Pancreas (tissue), 10 donors: ENCODE measurements around the gene GNAL. TPM values are rescaled to one million over a fixed set of nuclear protein-coding genes. Genes with fewer than 3 reads are reported as not detected.
"Not testable (repeated sequence)": the region's sequence is repeated elsewhere in the genome, so short reads cannot be mapped to it uniquely, and the experiment has no call there.

Experiments
- ATAC-seq, 4 donors: fragments of 200-7000 bp; cut with Tn5 transposase; one replicate each; pipeline versions ENCODE4 v1.8.0 to v1.9.1; 2020; ENCODE audit warnings: mild to moderate bottlenecking in 4 of 4, moderate library complexity in 4 of 4
- DNase-seq, 6 donors: peaks; one replicate each; pipeline ENCODE4 v3.0.0-alpha.2; 2020
- FAIRE-seq: peaks from 2 replicates; lab custom pipeline; 2012; peaks lifted over from hg19 to GRCh38; lab: Jason Lieb, UNC
- H3K27ac ChIP-seq, 4 donors: fragments of 200-600 bp; sonication (generic); 1 replicate in 3 of 4; 2 replicates in 1 of 4; pipeline versions ENCODE4 v1.5.0 to v1.8.0; 2020
- H3K27me3 ChIP-seq, 4 donors: fragments of 200-600 bp; one replicate each; pipeline ENCODE4 v1.8.0; 2021
- H3K36me3 ChIP-seq, 3 donors: fragments of 200-600 bp; sonication (generic) in 1 of 3; one replicate each; pipeline versions ENCODE4 v1.5.0 to v1.8.0; 2020 to 2021
- H3K4me1 ChIP-seq, 3 donors: fragments of 200-600 bp; one replicate each; pipeline ENCODE4 v1.8.0; 2021
- H3K4me3 ChIP-seq, 4 donors: fragments of 200-600 bp; sonication (generic) in 2 of 4; one replicate each; pipeline versions ENCODE4 v1.5.0 to v1.8.0; 2020 to 2021
- H3K9me3 ChIP-seq, 4 donors: fragments of 200-600 bp; one replicate each; pipeline ENCODE4 v1.8.0; 2021
- CTCF ChIP-seq, 4 donors: fragments of 200-600 bp; sonication (generic) in 3 of 4; IDR thresholded peaks; one replicate each; pipeline versions ENCODE4 v1.5.0 to v1.8.0; 2021; ENCODE audit warnings: antibody characterized with exemption in 4 of 4
- WGBS, 2 donors: extraction: QIAGEN DNeasy Blood & Tissue Kit; methylation state at CpG; one replicate each; pipeline ENCODE4 v1.1.7; 2013; 5-methylcytosine and 5-hydroxymethylcytosine counted together
- intact Hi-C, 3 donors: fragments of 100-400 bp; cut with DNase I; formaldehyde crosslinking; loops; one replicate each; pipeline versions ENCODE4 v1.11.1 to v1.14.2; 2022
- polyA plus RNA-seq, 2 donors: library from polyadenylated mRNA; stranded (reverse); fragments of 200-250 nt; gene quantifications; one replicate each; pipeline ENCODE4 v1.2.3, GENCODE V29; 2013
- total RNA-seq, 6 donors: library from RNA; stranded (reverse); fragmentation: NEBNext Ultra II Directional in 4 of 6; extraction: Animal tissue kit (Norgen Biotek cat#: 25700) in 4 of 6; gene quantifications; one replicate each; pipeline versions ENCODE4 v1.2.1 to v1.2.4, GENCODE V29; 2021 to 2023
- donor health status: healthy with polysubstance abuse.
- donor health status: DM: no; HTN: no; CAD: no; lungs with moderate emphysema.
- donor health status: DM: no; HTN: no; CAD: no.
- donor health status: control.
- donor health status: control.
- donor health status: Bipolar disorder and iron deficiency.
- donor health status: DM: yes; HTN: yes; CAD: no.
- donor health status: DM: no; HTN: no; CAD: no.
- donor health status: DM: no; HTN: no; CAD: no.
- donor health status: DM: yes; HTN: yes; CAD: no.

The GNAL gene
- total and polyA plus RNA-seq, 8 donors, result 0.22 to 2.2 (median 0.71) TPM

DNA sequence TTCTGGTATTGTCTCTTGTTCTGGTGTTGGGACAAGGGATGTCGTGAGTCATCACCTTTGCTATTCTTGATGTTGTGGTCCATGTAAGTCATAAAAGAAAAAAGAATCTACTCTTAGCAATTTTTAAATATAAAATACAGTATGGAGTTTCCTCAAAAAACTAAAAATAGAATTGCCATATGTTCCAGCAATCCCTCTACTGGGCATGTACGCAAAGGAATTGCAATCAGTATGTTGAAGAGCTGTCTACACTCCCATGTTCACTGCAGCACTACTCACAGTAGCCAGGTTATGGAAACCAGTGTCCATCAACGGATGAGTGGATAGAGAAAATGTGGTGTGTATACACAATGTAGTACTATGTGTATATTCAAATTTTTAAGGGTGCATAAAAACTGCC lies 10.9 kb upstream of the GNAL start:
- FAIRE-seq (no peak), DNase-seq (no peak), ATAC-seq (no peak)
- no peak for TF ChIP-seq CTCF (IDR thresholded peaks at IDR 0.05)
- Histone ChIP-seq H3K36me3 (no peaks in the 10 kb centered on the region), H3K4me3 (no peak overlapping the region), H3K4me1 (no peaks in the 10 kb centered on the region), H3K27ac (no peak overlapping the region), H3K9me3 (no peaks in the 10 kb centered on the region), H3K27me3 (no peaks in the 10 kb centered on the region)
- WGBS, 2 donors, result 58 to 67% methylated on average over 3 of the region's 3 CpGs
- intact Hi-C loops, result no loop called here

- peak; percentile 15 to 77 (median 28) for DNase-seq
- FAIRE-seq, result no peak
- no peak overlapping the region for H3K27ac ChIP-seq
These were observed 853 bp downstream of the GNAL start for GRCh38 chr18:11689669-11690565.

GRCh38 chr18:11690660-11691059 lies 1.6 kb downstream of the GNAL start:
- FAIRE-seq, ATAC-seq, DNase-seq, H3K4me1 ChIP-seq, H3K27ac ChIP-seq, intact Hi-C loops, H3K9me3 ChIP-seq, H3K4me3 ChIP-seq, H3K36me3 ChIP-seq: not testable (repeated sequence)
- 65 to 68% methylated on average over 2 of the region's 5 CpGs for WGBS, 2 donors
- H3K27me3 ChIP-seq, result peaks cover 0 to 19% (median 0%) of the 10 kb centered on the region in 4 donors

More at GRCh38 chr18:11689669-11690565, 853 bp downstream of the GNAL start:
- Histone ChIP-seq H3K36me3 (no peaks in the 10 kb centered on the region), H3K4me1 (peaks cover 0 to 3% (median 0%) of the 10 kb centered on the region in 3 donors), H3K4me3 (peak overlapping the region; percentile 61 to 82 (median 67)), H3K27me3 (peaks cover 0 to 19% (median 0%) of the 10 kb centered on the region in 4 donors), H3K9me3 (no peaks in the 10 kb centered on the region)
- intact Hi-C loops, result no loop called here
- 2% methylated on average over 59 to 72 of the region's 72 CpGs for WGBS, 2 donors
- no peak for TF ChIP-seq CTCF (IDR thresholded peaks at IDR 0.05)
- peak; percentile 61 to 73 (median 62) for ATAC-seq

GRCh38 chr18:11695736-11696135 lies 6.7 kb downstream of the GNAL start:
- DNase-seq, result no peak
- no peaks in the 10 kb centered on the region for H3K36me3 ChIP-seq
- no peak overlapping the region for H3K4me3 ChIP-seq
- H3K27me3 ChIP-seq, result peaks cover 0 to 5% (median 0%) of the 10 kb centered on the region in 4 donors
- H3K4me1 ChIP-seq, result no peaks in the 10 kb centered on the region
- no peak for TF ChIP-seq CTCF (IDR thresholded peaks at IDR 0.05)
- H3K9me3 ChIP-seq, result no peaks in the 10 kb centered on the region
- H3K27ac ChIP-seq, result no peak overlapping the region
- intact Hi-C loops, result no loop called here
- no peak for ATAC-seq
- WGBS, 2 donors, result 79 to 82% methylated on average over 2 of the region's 2 CpGs
- FAIRE-seq, result no peak

- WGBS, 2 donors, result 58 to 65% methylated on average over 7 of the region's 7 CpGs
- ATAC-seq (no peak), FAIRE-seq (no peak), DNase-seq (no peak)
- no peak for TF ChIP-seq CTCF (IDR thresholded peaks at IDR 0.05)
- intact Hi-C loops, result no loop called here
- Histone ChIP-seq H3K36me3 (no peaks in the 10 kb centered on the region), H3K4me3 (no peak overlapping the region), H3K27me3 (peaks cover 0 to 5% (median 0%) of the 10 kb centered on the region in 4 donors), H3K4me1 (no peaks in the 10 kb centered on the region), H3K9me3 (no peaks in the 10 kb centered on the region), H3K27ac (no peak overlapping the region)
These were observed 7.4 kb downstream of the GNAL start for GRCh38 chr18:11696451-11696850.
